Measurements from ENCODE around the gene BMI1.

GRCh38 chr10:22365233-22365632 lies 44.3 kb downstream of the BMI1 start:
- TF ChIP-seq CTCF (IDR thresholded peaks at IDR 0.05; ENCODE audit: insufficient read depth, low read length) (no peak), GABPA (IDR thresholded peaks at IDR 0.05; ENCODE audit: low read depth) (no peak)

All from HL-60 (cell line).